ENCODE results near the gene ZACN.

Gene ZACN

DNA sequence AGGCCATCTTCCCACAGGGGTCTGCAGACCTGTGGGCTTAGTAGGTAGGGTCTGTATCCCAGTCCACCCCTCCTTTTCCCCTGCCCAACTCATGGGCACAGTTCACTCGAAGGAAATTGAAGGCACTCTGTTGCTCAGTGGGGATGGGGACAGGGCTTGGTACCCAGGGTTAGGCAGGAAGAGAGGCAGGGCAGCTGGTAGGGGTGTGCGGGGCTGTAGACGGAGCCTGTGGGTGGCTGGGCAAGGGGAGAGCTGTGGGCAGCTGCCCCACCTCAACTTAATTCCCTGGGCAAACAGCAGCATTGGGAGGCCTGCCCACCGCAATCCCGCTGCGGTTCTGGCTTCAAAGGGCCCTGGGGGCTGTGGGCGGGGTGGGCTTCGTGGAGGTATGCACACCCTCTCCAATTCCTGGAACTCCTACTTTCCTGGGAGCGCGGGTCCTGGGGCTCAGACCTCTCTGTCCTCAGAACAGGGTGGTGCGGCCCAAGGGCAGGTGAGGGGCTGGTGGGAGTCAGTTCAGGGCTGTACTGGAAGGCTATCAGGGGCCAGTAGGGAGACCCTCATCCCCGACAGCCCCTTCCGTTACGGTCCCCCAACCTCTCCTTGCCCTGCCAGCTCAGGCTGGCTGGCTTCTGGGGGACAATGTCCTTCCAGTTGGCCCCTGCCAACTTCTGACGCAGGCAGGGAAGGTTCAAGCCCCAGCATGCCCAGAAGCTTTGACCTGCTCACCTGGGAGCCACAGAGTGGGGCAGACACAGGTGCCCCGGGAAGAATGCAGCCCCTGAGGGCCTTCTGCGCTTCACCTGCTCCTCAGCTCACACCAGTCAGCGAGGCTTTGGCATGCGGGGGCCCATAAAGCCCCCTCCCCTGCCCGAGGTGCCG is 53.0 kb downstream of the ZACN start:
- no peak for DNase-seq (ENCODE audit: low spot score)

All from cerebellar cortex (tissue), 1 donor.